ENCODE measurements around the gene NSRP1. TPM values are rescaled to one million over a fixed set of nuclear protein-coding genes. Genes with fewer than 3 reads are reported as not detected.
A peak's percentile ranks its signal among the peaks of the same experiment; 100 is the strongest.
"Not testable (repeated sequence)": the region's sequence is repeated elsewhere in the genome, so short reads cannot be mapped to it uniquely, and the experiment has no call there.

NSRP1 gene
- total RNA-seq, 2 donors from 2014 or later: 22.1 to 33.8 TPM

- ATAC-seq: no peak
- DNase-seq: no peak
- intact Hi-C loops (cut with DNase I): no loop called here
Measured at GRCh38 chr17:30113213-30113612, 3.4 kb upstream of the NSRP1 start.

DNA sequence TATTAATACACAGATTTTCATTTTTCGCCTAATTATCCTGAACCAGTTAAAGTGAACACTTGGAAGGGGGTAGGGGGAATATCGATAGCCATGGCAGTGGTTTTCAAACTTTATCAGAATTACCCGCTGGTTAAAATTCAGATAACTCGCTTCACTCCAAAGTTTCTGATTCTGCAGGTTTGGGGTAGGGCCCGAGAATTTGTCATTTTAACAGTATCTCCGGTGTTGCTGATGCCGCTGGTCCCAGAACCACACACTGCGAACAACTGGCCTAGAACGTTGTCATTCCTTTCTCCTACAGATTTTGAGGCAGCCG lies 313 bp upstream of the NSRP1 start:
- intact Hi-C loops (cut with DNase I): loop anchor here in 1 of 2 donors (5.0 kb wide), 1 partner anchor 261 kb away; the partner anchor contains the start of gene CPD
- ATAC-seq (no peak), DNase-seq (no peak)

DNA sequence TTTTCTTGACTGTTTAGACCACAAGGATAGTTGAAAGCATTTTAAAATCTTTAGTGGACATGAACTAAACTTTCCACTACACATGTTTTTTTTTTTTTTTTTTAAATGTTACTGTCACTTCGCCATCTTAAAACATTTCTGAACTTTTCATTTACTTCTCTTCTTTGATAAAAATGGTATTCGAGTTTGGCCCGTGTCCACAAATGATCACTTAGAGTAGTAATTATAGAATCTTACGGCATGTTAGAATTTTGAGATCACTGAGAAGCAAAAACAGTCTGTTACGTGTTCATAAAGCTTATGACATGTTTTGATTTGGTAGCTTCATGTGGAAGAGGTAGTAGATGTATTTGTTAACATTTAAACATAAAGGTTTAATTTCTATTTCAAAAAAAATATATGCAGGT lies 1.1 kb downstream of the NSRP1 start:
- intact Hi-C loops (cut with DNase I): loop anchor here in 1 of 2 donors (5.0 kb wide), 1 partner anchor 260 kb away; the partner anchor contains the start of gene CPD
- no peak for ATAC-seq
- no peak for DNase-seq

- intact Hi-C loops (cut with DNase I): loop anchor here in 1 of 2 donors (5.0 kb wide), 1 partner anchor 259 kb away; the partner anchor contains the start of gene CPD
- ATAC-seq, DNase-seq: not testable (repeated sequence)
Measured at GRCh38 chr17:30118635-30119034, 2.0 kb downstream of the NSRP1 start.

GRCh38 chr17:30124273-30124796 lies 7.7 kb downstream of the NSRP1 start:
- ATAC-seq (peak in 1 of 2 donors; percentile 26), DNase-seq (no peak)
- intact Hi-C loops (cut with DNase I): loop anchor here in 1 of 2 donors (10.0 kb wide), 1 partner anchor 150 kb away; no protein-coding TSS in a partner anchor

DNA sequence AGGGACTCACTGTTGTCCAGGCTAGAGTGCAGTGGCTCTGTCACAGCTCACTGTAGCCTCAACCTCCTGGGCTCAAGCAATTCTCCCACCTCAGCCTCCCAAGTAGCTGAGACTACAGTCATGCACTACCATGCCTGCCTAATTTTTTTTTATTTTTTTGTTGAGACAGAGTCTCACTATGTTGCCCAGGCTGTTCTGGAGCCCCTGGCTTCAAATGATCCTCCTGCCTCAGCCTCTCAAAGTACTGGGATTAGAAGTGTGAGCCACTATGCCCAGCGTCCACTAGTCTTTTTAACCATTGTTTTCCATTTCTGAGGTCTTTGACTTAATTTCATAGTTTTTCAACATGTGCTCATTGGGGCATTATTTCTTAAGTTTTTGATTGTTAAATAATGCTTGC lies 13.5 kb downstream of the NSRP1 start:
- intact Hi-C loops (cut with DNase I): loop anchor here in 1 of 2 donors (5.0 kb wide), 1 partner anchor 147 kb away; no protein-coding TSS in a partner anchor
- ATAC-seq: no peak
- DNase-seq: no peak

DNA sequence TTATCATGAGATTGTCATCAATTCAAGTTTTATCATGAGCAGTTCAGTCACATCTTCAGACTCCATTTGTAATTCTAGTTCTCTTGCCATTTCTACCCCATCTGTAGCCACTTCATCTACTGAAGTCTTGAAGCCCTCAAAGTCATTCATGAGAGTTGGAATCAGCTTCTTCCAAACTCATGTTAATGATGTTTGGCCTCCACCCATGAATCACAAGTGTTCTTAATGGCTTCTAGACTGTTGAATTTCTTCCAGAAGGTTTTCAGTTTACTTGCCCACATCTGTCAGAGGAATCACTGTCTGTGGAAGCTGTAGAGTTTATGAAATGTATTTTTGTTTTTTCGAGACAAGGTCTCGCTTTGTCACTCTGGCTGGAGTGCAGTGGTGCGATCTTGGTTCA lies 16.0 kb downstream of the NSRP1 start:
- intact Hi-C loops (cut with DNase I): loop anchor here in 1 of 2 donors (5.0 kb wide), 1 partner anchor 145 kb away; no protein-coding TSS in a partner anchor
- no peak for DNase-seq
- no peak for ATAC-seq

GRCh38 chr17:30133197-30133596 lies 16.6 kb downstream of the NSRP1 start:
- ATAC-seq: no peak
- intact Hi-C loops (cut with DNase I): loop anchor here in 1 of 2 donors (5.0 kb wide), 1 partner anchor 144 kb away; no protein-coding TSS in a partner anchor
- DNase-seq: no peak

DNA sequence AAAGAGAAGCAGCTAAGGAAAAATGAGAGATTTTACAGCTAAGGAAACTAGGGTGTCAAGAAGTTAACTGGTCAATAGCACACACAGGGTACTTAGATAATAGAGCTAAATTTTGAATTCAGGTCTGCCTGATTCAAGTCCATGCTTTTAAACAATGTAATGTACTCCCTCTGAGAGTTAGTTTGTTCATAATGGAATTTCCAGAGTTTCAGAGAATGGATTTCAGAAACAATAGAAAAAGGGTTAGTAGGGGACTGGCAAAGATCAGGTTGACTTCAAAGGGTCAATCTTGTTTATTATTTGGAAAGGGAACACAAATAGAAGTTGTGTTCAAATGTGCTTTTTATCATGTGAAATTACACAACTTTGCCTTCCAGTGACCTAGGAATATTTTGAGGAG lies 17.9 kb downstream of the NSRP1 start:
- ATAC-seq (no peak), DNase-seq (no peak)
- intact Hi-C loops (cut with DNase I): loop anchor here in 1 of 2 donors (5.0 kb wide), 1 partner anchor 143 kb away; no protein-coding TSS in a partner anchor

- ATAC-seq (no peak), DNase-seq (no peak)
- intact Hi-C loops (cut with DNase I): no loop called here
Measured at GRCh38 chr17:30137158-30137557, 20.5 kb downstream of the NSRP1 start.

GRCh38 chr17:30147860-30148259 lies 31.2 kb downstream of the NSRP1 start:
- ATAC-seq; intact Hi-C loops (cut with DNase I): not testable (repeated sequence)

DNA sequence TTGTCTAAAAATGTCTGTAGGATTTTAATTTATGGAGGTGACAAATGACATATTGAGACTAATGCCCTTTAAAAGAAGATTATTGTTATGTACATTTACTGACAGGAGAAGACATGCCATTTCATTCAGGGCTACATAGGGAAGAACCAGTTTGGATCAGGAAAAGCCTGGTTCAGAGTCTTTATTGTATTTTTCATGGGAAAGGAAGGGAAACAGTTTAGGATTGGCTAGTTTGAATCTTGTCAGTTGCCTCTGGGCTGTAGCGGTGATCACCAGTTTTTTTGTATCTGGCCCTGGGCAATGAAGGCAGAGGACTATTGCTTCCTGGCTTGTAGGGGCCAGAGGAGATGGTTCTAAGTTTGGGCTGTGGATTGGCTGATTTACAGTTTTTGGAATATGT lies 31.8 kb downstream of the NSRP1 start:
- no peak for ATAC-seq
- intact Hi-C loops (cut with DNase I): no loop called here
- no peak for DNase-seq

More at GRCh38 chr17:30147860-30148259, 31.2 kb downstream of the NSRP1 start:
- DNase-seq: not testable (repeated sequence)

DNA sequence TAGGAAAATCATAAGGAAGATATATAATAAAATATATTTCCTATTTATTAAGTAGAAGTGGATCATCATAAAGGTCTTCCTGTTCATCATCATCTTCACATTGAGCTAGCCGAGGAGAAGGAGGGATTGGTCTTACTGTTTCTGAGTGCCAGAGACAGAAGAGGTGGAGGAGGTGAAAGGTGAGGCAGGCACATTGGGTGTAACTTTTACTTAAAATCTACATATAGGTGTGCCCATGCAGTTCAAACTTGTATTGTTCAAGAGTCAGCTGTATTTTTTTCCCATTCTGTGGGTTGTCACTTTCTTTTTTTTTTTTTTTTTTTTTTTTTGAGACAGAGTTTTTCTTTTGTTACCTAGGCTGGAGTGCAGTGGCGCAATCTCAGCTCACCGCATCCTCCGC lies 34.9 kb downstream of the NSRP1 start:
- DNase-seq (no peak), ATAC-seq (no peak)
- intact Hi-C loops (cut with DNase I): no loop called here

- intact Hi-C loops (cut with DNase I): no loop called here
- DNase-seq: no peak
- ATAC-seq: no peak
Measured at GRCh38 chr17:30153463-30153862, 36.8 kb downstream of the NSRP1 start.

DNA sequence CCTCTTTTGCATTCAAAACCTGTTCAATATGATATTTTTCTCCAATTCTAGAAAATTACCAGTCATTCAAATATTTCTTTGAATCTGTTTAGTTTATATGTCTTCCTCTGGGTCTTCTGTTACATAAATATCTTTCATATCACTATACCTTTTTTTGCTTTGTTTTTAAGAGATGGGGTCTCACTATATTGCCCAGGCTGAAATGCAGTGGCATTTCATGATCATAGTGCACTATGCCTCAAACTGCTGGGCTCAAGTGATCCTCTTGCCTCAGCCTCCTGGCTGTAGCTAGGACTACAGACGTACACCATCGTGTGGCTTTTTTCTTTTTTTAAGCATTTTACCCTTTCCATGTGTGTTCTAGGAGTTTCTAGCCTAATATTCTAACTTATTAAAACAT lies 38.8 kb downstream of the NSRP1 start:
- no peak for ATAC-seq
- intact Hi-C loops (cut with DNase I): no loop called here

GRCh38 chr17:30158896-30159625 lies 42.4 kb downstream of the NSRP1 start:
- ATAC-seq (no peak), DNase-seq (no peak)
- intact Hi-C loops (cut with DNase I): no loop called here

More for the DNA sequence above, 38.8 kb downstream of the NSRP1 start:
- no peak for DNase-seq

GRCh38 chr17:30160419-30161172 lies 44.0 kb downstream of the NSRP1 start:
- ATAC-seq (no peak), DNase-seq (no peak)
- intact Hi-C loops (cut with DNase I): no loop called here

DNA sequence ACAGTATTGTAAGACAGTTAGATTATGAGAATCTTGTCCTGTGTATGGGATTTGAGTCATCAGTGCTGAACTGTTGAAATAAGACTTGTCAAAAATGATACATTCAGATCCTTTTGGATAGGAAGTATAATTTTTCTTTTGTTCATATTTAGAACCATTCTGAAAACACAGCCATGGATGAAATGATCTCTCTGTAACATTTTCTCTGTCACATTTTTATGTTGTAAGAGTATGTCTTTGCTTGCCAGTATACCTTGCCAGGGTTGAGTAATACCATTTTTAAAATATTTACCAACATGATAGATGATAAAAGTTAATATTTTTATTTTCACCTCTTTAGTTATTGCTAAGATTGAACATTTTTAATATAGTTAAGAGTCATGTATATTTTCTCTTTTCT lies 45.0 kb downstream of the NSRP1 start:
- ATAC-seq: no peak
- intact Hi-C loops (cut with DNase I): no loop called here
- DNase-seq: no peak

- intact Hi-C loops (cut with DNase I): no loop called here
- ATAC-seq (no peak), DNase-seq (no peak)
Measured at GRCh38 chr17:30164531-30164930, 47.9 kb downstream of the NSRP1 start.

GRCh38 chr17:30165147-30165546 lies 48.5 kb downstream of the NSRP1 start:
- DNase-seq (no peak), ATAC-seq (no peak)
- intact Hi-C loops (cut with DNase I): no loop called here
